ENCODE results near the gene HEXB.

HEXB gene

GRCh38 chr5:74640450-74640953, 44.5 kb upstream of the HEXB start, which contains the start of gene ENC1 (continued):
- TF ChIP-seq PATZ1 (CRISPR knock-in tag; IDR thresholded peaks at IDR 0.05; ENCODE audit: borderline replicate concordance) (no peak), BACH2 (CRISPR knock-in tag; IDR thresholded peaks at IDR 0.05; ENCODE audit: borderline replicate concordance) (no peak), ZFP3 (CRISPR knock-in tag; IDR thresholded peaks at IDR 0.05) (no peak), ESRRG (CRISPR knock-in tag; IDR thresholded peaks at IDR 0.05) (no peak), ZNF565 (CRISPR knock-in tag; conservative IDR thresholded peaks at IDR 0.05; ENCODE audit: low read depth) (no peak), ZC3H10 (CRISPR knock-in tag; IDR thresholded peaks at IDR 0.05) (no peak), TCF4 (CRISPR knock-in tag; IDR thresholded peaks at IDR 0.05; ENCODE audit: borderline replicate concordance) (no peak), CSDC2 (CRISPR knock-in tag; IDR thresholded peaks at IDR 0.05) (no peak), SNAI2 (CRISPR knock-in tag; IDR thresholded peaks at IDR 0.05) (no peak), GLIS3 (CRISPR knock-in tag; IDR thresholded peaks at IDR 0.05) (no peak), RARB (CRISPR knock-in tag; IDR thresholded peaks at IDR 0.05) (no peak), ARNTL (CRISPR knock-in tag; IDR thresholded peaks at IDR 0.05; ENCODE audit: borderline replicate concordance, low read depth) (no peak), ZNF8 (CRISPR knock-in tag; IDR thresholded peaks at IDR 0.05) (no peak), TSHZ2 (CRISPR knock-in tag; IDR thresholded peaks at IDR 0.05) (no peak)

- ATAC-seq = peak; percentile 61
- TF ChIP-seq ESRRG (CRISPR knock-in tag; IDR thresholded peaks at IDR 0.05) (no peak), RARB (CRISPR knock-in tag; IDR thresholded peaks at IDR 0.05) (no peak), POU6F1 (CRISPR knock-in tag; IDR thresholded peaks at IDR 0.05; ENCODE audit: borderline replicate concordance, low read depth) (no peak), TCF4 (CRISPR knock-in tag; IDR thresholded peaks at IDR 0.05; ENCODE audit: borderline replicate concordance) (0 out of 2 replicates have a peak, but pooled peaks have one; percentile 9)
These were observed 43.9 kb upstream of the HEXB start for GRCh38 chr5:74640954-74641734.

GRCh38 chr5:74641735-74642542, 43.1 kb upstream of the HEXB start:
- no peak for TF ChIP-seq TOX (CRISPR knock-in tag; IDR thresholded peaks at IDR 0.05; ENCODE audit: borderline replicate concordance)
- TF ChIP-seq ZFP30 (CRISPR knock-in tag; IDR thresholded peaks at IDR 0.05) = no peak
- no peak for TF ChIP-seq TSHZ2 (CRISPR knock-in tag; IDR thresholded peaks at IDR 0.05)
- TF ChIP-seq ESRRG (CRISPR knock-in tag; IDR thresholded peaks at IDR 0.05) = no peak
- TF ChIP-seq BACH2 (CRISPR knock-in tag; IDR thresholded peaks at IDR 0.05; ENCODE audit: borderline replicate concordance) = no peak
- TF ChIP-seq CSRNP3 (CRISPR knock-in tag; IDR thresholded peaks at IDR 0.05) = no peak
- TF ChIP-seq ZNF8 (CRISPR knock-in tag; IDR thresholded peaks at IDR 0.05) = no peak
- no peak for TF ChIP-seq ARNTL (CRISPR knock-in tag; IDR thresholded peaks at IDR 0.05; ENCODE audit: borderline replicate concordance, low read depth)
- no peak for TF ChIP-seq PPARA (CRISPR knock-in tag; IDR thresholded peaks at IDR 0.05; ENCODE audit: borderline replicate concordance)
- no peak for TF ChIP-seq SNAI2 (CRISPR knock-in tag; IDR thresholded peaks at IDR 0.05)
- no peak for TF ChIP-seq ZNF70 (CRISPR knock-in tag; IDR thresholded peaks at IDR 0.05)
- TF ChIP-seq ISL1 (CRISPR knock-in tag; IDR thresholded peaks at IDR 0.05) = no peak
- no peak for TF ChIP-seq GLIS3 (CRISPR knock-in tag; IDR thresholded peaks at IDR 0.05)
- no peak for TF ChIP-seq TCF4 (CRISPR knock-in tag; IDR thresholded peaks at IDR 0.05; ENCODE audit: borderline replicate concordance)
- no peak for TF ChIP-seq OSR1 (CRISPR knock-in tag; IDR thresholded peaks at IDR 0.05)
- TF ChIP-seq CREB5 (CRISPR knock-in tag; IDR thresholded peaks at IDR 0.05; ENCODE audit: low read depth) = no peak
- ATAC-seq = peak; percentile 29
